Subcutaneous abdominal adipose tissue (tissue), 5 donors: Measurements from ENCODE around the gene PANK2.
"Not testable (repeated sequence)": the region's sequence is repeated elsewhere in the genome, so short reads cannot be mapped to it uniquely, and the experiment has no call there.

ENCODE experiments used
- H3K27ac ChIP-seq: one replicate; pipeline ENCODE4 v1.7.0; 2013; ENCODE audit warnings: low read depth, mild to moderate bottlenecking, inconsistent platforms, low read length, moderate library complexity
- H3K27me3 ChIP-seq, 5 donors: one replicate each; pipeline ENCODE4 v1.7.0; 2013; ENCODE audit warnings: low read length in 5 of 5, inconsistent platforms in 1 of 5; ENCODE audit not compliant: control insufficient read depth in 5 of 5, insufficient read depth in 4 of 5
- H3K36me3 ChIP-seq, 5 donors: one replicate each; pipeline ENCODE4 v1.7.0; 2013; ENCODE audit warnings: low read length in 5 of 5; ENCODE audit not compliant: control insufficient read depth in 5 of 5, insufficient read depth in 5 of 5
- H3K4me1 ChIP-seq, 5 donors: one replicate each; pipeline ENCODE4 v1.7.0; 2013; ENCODE audit warnings: low read length in 5 of 5, mild to moderate bottlenecking in 3 of 5, moderate library complexity in 1 of 5; ENCODE audit not compliant: control insufficient read depth in 5 of 5, insufficient read depth in 5 of 5
- H3K4me3 ChIP-seq, 5 donors: one replicate each; pipeline ENCODE4 v1.7.0; 2013; ENCODE audit warnings: low read length in 5 of 5, low read depth in 1 of 5
- H3K9ac ChIP-seq, 5 donors: one replicate each; pipeline ENCODE4 v1.7.0; 2013; ENCODE audit warnings: low read length in 5 of 5, mild to moderate bottlenecking in 4 of 5, moderate library complexity in 3 of 5
- H3K9me3 ChIP-seq, 5 donors: one replicate each; pipeline ENCODE4 v1.7.0; 2013; ENCODE audit warnings: low read length in 5 of 5; ENCODE audit not compliant: control insufficient read depth in 5 of 5
- donor health status: healthy.
- donor health status: healthy.
- donor health status: healthy.
- donor health status: healthy.
- donor health status: healthy.

Gene PANK2

DNA sequence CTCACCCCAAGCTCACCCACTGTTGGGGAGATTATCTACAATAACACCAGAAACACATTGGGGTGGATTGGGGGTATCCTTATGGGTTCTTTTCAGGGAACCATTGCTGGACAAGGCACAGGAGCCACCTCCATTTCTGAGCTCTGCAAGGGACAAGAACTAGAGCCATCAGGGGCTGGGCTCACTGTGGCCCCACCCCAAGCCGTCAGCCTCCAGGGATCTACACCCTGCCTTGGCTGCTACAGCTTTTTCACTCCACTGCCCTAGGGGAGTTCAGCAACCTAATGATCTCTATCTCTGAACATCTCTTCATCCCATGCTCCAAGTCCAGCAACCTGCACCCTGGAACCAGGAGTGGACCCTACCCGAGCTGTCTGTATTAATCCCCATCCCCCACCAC lies 21.4 kb upstream of the PANK2 start:
- Histone ChIP-seq H3K36me3 (peaks cover 0 to 84% (median 65%) of the 10 kb centered on the region in 5 donors), H3K9ac (no peak overlapping the region), H3K9me3 (no peaks in the 10 kb centered on the region), H3K4me3 (no peak overlapping the region), H3K27ac (no peak overlapping the region), H3K27me3 (no peaks in the 10 kb centered on the region), H3K4me1 (peaks cover 0 to 15% (median 0%) of the 10 kb centered on the region in 5 donors)

- H3K27ac ChIP-seq, result no peak overlapping the region
- peaks cover 4 to 82% (median 50%) of the 10 kb centered on the region in 5 donors for H3K36me3 ChIP-seq
- H3K27me3 ChIP-seq, result no peaks in the 10 kb centered on the region
- H3K4me3 ChIP-seq, result no peak overlapping the region
- H3K4me1 ChIP-seq, result peaks cover 0 to 20% (median 0%) of the 10 kb centered on the region in 5 donors
- H3K9ac ChIP-seq, result peak overlapping the region in 1 of 5 donors; percentile 26
- H3K9me3 ChIP-seq, result no peaks in the 10 kb centered on the region
Measured at GRCh38 chr20:3869839-3870634, 19.1 kb upstream of the PANK2 start.

- Histone ChIP-seq H3K9ac (no peak overlapping the region), H3K27me3 (no peaks in the 10 kb centered on the region), H3K9me3 (no peaks in the 10 kb centered on the region), H3K4me1 (peaks cover 0 to 20% (median 3%) of the 10 kb centered on the region in 5 donors), H3K4me3 (no peak overlapping the region), H3K36me3 (peaks cover 4 to 68% (median 34%) of the 10 kb centered on the region in 5 donors), H3K27ac (no peak overlapping the region)
Measured at GRCh38 chr20:3871550-3872265, 17.5 kb upstream of the PANK2 start.

DNA sequence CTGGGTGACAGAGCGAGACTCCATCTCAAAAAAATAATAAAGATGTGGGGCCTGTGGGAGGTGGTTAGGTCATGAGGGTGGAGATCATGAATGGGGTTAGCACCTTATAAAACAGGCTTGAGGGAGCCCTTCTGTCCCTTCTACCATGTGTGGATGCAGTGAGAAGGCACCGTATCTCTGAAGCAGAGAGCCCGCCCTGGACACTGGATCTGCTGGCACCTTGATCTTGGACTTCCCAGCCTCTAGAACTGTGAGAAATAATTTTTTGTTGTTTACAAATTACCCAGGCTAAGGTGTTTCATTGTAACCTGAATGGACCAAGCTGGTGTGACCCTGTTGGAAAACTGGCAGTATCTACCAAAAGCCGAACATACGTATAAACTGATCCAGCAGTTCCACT lies 15.7 kb upstream of the PANK2 start:
- H3K4me3 ChIP-seq, result no peak overlapping the region
- no peak overlapping the region for H3K9ac ChIP-seq
- no peak overlapping the region for H3K27ac ChIP-seq
- peaks cover 0 to 20% (median 3%) of the 10 kb centered on the region in 5 donors for H3K4me1 ChIP-seq
- no peaks in the 10 kb centered on the region for H3K27me3 ChIP-seq
- peaks cover 4 to 52% (median 21%) of the 10 kb centered on the region in 5 donors for H3K36me3 ChIP-seq
- H3K9me3 ChIP-seq, result no peaks in the 10 kb centered on the region

DNA sequence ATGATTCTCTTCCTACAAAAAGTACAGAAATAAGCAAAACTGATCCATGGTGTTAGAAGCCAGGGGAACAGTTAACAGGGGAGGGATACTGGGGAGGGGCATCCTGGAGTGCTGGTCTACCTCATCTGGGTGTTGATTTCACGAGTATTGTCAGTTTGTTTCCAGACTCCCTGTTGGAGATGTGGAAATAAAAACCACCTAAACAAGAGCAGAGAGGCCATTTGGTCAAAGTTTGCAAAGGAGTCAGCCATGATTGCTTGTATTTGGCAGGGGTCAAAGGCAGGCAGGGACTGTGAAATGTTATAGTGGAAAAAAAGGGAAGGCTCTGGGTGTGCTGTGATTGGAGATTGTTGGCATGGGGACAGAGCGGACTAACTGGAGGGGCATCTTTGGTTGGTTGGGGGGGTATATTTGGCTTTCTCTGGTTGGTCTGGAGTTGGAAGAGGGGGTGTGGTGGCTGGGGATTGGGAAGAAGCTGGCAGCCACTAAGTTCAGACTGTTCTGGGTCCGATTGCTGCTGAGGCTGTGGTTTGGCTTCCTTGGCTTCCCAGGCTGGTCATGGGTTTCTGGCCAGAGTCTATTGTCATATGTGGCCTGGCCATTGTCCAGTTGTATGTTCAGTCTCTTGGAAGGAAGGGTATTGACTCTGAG lies 14.9 kb upstream of the PANK2 start:
- H3K36me3 ChIP-seq, result peaks cover 4 to 51% (median 21%) of the 10 kb centered on the region in 5 donors

GRCh38 chr20:3875378-3875974 lies 13.7 kb upstream of the PANK2 start:
- H3K27ac ChIP-seq, result no peak overlapping the region
- H3K4me1 ChIP-seq, result peaks cover 0 to 17% (median 3%) of the 10 kb centered on the region in 5 donors
- H3K9me3 ChIP-seq, result no peaks in the 10 kb centered on the region
- no peak overlapping the region for H3K4me3 ChIP-seq
- H3K36me3 ChIP-seq, result peaks cover 4 to 41% (median 18%) of the 10 kb centered on the region in 5 donors
- no peak overlapping the region for H3K9ac ChIP-seq
- no peaks in the 10 kb centered on the region for H3K27me3 ChIP-seq

More for the DNA sequence above, 14.9 kb upstream of the PANK2 start:
- Histone ChIP-seq H3K27me3 (no peaks in the 10 kb centered on the region), H3K27ac (no peak overlapping the region), H3K9me3 (no peaks in the 10 kb centered on the region), H3K9ac (peak overlapping the region in 1 of 5 donors; percentile 2), H3K4me3 (no peak overlapping the region), H3K4me1 (peaks cover 0 to 20% (median 3%) of the 10 kb centered on the region in 5 donors)

DNA sequence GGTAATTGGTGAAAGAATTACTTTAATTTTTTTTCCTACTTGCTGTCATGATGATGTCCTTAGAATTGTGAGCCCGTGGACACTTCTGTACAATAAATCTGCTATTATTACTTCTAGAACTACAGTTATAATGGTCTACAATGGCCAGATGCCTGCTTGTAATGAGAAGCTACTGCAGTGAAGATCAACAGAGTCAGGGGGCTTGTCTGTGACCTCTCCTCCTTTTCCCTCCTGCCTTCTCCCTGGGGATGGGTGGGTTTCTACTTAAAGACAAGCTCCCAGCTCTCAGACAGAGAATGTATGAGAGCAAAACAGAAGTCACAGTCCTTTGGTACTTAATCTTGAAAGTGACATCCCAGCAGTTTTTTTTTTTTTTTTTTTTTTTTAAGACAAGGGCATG lies 13.2 kb upstream of the PANK2 start:
- Histone ChIP-seq H3K9ac (no peak overlapping the region), H3K4me1 (peaks cover 0 to 16% (median 3%) of the 10 kb centered on the region in 5 donors), H3K27me3 (no peaks in the 10 kb centered on the region), H3K36me3 (peaks cover 4 to 40% (median 18%) of the 10 kb centered on the region in 5 donors), H3K4me3 (no peak overlapping the region), H3K27ac (no peak overlapping the region), H3K9me3 (no peaks in the 10 kb centered on the region)

GRCh38 chr20:3876676-3877075 lies 12.5 kb upstream of the PANK2 start:
- H3K4me1 ChIP-seq, result peaks cover 0 to 12% (median 3%) of the 10 kb centered on the region in 5 donors
- H3K27me3 ChIP-seq, result no peaks in the 10 kb centered on the region
- peaks cover 4 to 34% (median 12%) of the 10 kb centered on the region in 5 donors for H3K36me3 ChIP-seq
- no peak overlapping the region for H3K9ac ChIP-seq
- H3K4me3 ChIP-seq, result no peak overlapping the region
- H3K9me3 ChIP-seq, result no peaks in the 10 kb centered on the region
- H3K27ac ChIP-seq, result no peak overlapping the region

- not testable (repeated sequence) for H3K27me3 ChIP-seq, H3K9ac ChIP-seq, H3K27ac ChIP-seq, H3K4me3 ChIP-seq, H3K9me3 ChIP-seq
- H3K4me1 ChIP-seq, result peaks cover 0 to 11% (median 3%) of the 10 kb centered on the region in 5 donors
- H3K36me3 ChIP-seq, result peaks cover 2 to 12% (median 4%) of the 10 kb centered on the region in 5 donors
Measured at GRCh38 chr20:3878921-3879274, 10.3 kb upstream of the PANK2 start.
